Vagina (tissue), 2 donors: Measurements from ENCODE around the gene CFAP299.

Experiments
- POLR2AphosphoS5 ChIP-seq, 2 donors: sonication (generic); formaldehyde crosslinking; IDR thresholded peaks; one replicate each; pipeline ENCODE4 v1.9.0; 2017; ENCODE audit warnings: antibody characterized with exemption in 2 of 2, mild to moderate bottlenecking in 2 of 2, low read depth in 1 of 2; ENCODE audit not compliant: insufficient read depth in 1 of 2
- TF ChIP-seq, protein P1 (sequence below), 3 experiments: fragments of 450-650 bp in 2 of 3; fragments of 200-600 bp in 1 of 3; sonication (generic) in 1 of 3; IDR thresholded peaks; one replicate each; pipeline ENCODE4 v1.5.1; 2017 to 2019; ENCODE audit warnings: antibody characterized with exemption in 3 of 3, mild to moderate bottlenecking in 2 of 3, moderate library complexity in 2 of 3

DNA sequence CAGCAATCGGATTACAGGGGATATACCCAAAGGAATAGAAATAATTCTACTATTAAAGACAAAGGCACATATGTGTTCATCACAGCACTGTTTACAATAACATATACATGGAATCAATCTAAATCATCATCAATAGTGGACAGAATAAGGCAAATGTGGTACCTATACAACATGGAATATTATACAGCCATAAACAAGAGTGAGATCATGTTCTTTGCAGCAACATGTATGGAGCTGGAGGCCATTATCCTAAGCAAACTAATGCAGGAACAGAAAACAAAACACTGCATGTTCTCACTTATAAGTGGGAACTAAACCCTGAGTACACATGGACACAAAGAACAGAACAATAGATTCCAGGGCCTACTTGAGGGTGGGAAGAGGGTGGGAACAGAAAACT lies 163.2 kb downstream of the CFAP299 start:
- TF ChIP-seq POLR2AphosphoS5 (IDR thresholded peaks at IDR 0.05; ENCODE audit: insufficient read depth in 1 of 2, low read depth in 1 of 2) = no peak
- TF ChIP-seq, protein P1, sequence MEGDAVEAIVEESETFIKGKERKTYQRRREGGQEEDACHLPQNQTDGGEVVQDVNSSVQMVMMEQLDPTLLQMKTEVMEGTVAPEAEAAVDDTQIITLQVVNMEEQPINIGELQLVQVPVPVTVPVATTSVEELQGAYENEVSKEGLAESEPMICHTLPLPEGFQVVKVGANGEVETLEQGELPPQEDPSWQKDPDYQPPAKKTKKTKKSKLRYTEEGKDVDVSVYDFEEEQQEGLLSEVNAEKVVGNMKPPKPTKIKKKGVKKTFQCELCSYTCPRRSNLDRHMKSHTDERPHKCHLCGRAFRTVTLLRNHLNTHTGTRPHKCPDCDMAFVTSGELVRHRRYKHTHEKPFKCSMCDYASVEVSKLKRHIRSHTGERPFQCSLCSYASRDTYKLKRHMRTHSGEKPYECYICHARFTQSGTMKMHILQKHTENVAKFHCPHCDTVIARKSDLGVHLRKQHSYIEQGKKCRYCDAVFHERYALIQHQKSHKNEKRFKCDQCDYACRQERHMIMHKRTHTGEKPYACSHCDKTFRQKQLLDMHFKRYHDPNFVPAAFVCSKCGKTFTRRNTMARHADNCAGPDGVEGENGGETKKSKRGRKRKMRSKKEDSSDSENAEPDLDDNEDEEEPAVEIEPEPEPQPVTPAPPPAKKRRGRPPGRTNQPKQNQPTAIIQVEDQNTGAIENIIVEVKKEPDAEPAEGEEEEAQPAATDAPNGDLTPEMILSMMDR (IDR thresholded peaks at IDR 0.05) = no peak
